ENCODE results near the gene GRIA2.

- TF ChIP-seq, protein P1, sequence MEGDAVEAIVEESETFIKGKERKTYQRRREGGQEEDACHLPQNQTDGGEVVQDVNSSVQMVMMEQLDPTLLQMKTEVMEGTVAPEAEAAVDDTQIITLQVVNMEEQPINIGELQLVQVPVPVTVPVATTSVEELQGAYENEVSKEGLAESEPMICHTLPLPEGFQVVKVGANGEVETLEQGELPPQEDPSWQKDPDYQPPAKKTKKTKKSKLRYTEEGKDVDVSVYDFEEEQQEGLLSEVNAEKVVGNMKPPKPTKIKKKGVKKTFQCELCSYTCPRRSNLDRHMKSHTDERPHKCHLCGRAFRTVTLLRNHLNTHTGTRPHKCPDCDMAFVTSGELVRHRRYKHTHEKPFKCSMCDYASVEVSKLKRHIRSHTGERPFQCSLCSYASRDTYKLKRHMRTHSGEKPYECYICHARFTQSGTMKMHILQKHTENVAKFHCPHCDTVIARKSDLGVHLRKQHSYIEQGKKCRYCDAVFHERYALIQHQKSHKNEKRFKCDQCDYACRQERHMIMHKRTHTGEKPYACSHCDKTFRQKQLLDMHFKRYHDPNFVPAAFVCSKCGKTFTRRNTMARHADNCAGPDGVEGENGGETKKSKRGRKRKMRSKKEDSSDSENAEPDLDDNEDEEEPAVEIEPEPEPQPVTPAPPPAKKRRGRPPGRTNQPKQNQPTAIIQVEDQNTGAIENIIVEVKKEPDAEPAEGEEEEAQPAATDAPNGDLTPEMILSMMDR (IDR thresholded peaks at IDR 0.05): no peak
- TF ChIP-seq POLR2A (IDR thresholded peaks at IDR 0.05): no peak
Measured at GRCh38 chr4:157220371-157220881, at the start of gene GRIA2.

Measured in upper lobe of left lung (tissue), 4 donors.